ENCODE results near the gene NR2C1.
A peak's percentile ranks its signal among the peaks of the same experiment; 100 is the strongest.
"Not testable (repeated sequence)": the region's sequence is repeated elsewhere in the genome, so short reads cannot be mapped to it uniquely, and the experiment has no call there.

NR2C1 gene

DNA sequence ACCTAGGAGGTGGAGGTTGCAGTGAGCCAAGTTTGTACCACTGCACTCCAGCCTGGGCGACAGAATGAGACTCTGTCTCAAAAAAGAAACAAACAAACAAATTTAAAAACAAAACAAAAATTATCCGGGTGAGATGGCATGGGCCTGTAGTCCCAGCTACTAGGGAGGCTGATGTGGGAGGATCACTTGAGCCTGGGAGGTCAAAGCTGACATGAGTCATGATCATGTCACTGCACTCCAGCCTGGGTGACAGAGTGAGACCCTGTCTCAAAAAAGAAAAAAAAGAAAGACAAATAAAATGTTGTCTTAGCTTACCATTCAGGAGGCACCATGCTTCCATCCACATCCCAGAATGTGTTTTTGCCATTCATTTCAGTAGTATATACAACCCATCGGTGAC is 79.6 kb downstream of the NR2C1 start:
- H3K27me3 ChIP-seq (ENCODE audit: control insufficient read depth in 5 of 5, insufficient read depth in 4 of 5, low read length in 5 of 5); H3K4me3 ChIP-seq (ENCODE audit: low read depth in 1 of 5, low read length in 5 of 5); H3K27ac ChIP-seq (ENCODE audit: low read depth, low read length); H3K4me1 ChIP-seq (ENCODE audit: control insufficient read depth in 5 of 5, insufficient read depth in 5 of 5, low read length in 5 of 5); H3K9me3 ChIP-seq (ENCODE audit: control insufficient read depth in 5 of 5, low read length in 5 of 5); H3K9ac ChIP-seq (ENCODE audit: low read length in 5 of 5): not testable (repeated sequence)
- peaks cover 11 to 26% (median 14%) of the 10 kb centered on the region in 5 donors for H3K36me3 ChIP-seq (ENCODE audit: control insufficient read depth in 5 of 5, insufficient read depth in 5 of 5, low read length in 5 of 5)

DNA sequence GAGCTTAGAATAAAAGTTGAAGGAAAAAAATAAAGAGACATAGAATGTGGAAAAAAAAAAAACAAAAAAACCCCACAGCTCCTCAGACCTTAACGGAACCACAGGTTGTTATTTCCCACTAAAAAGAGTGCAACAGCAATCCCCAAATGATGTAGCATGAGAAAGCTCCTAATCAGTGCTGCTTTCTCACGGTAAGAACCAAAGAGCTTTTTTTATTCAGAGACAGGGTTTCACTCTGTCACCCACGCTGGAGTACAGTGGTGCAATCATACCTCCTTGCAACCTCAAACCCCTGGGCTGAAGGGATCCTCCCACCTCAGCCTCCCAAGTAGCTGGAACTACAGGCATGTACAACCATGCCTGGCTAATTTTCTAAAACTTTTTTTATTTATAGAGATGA is 83.2 kb downstream of the NR2C1 start:
- Histone ChIP-seq H3K9ac (ENCODE audit: low read length in 5 of 5) (peak overlapping the region in 1 of 5 donors; percentile 43), H3K9me3 (ENCODE audit: control insufficient read depth in 5 of 5, low read length in 5 of 5) (no peaks in the 10 kb centered on the region), H3K4me1 (ENCODE audit: control insufficient read depth in 5 of 5, insufficient read depth in 5 of 5, low read length in 5 of 5) (peaks cover 0 to 2% (median 0%) of the 10 kb centered on the region in 5 donors), H3K27me3 (ENCODE audit: control insufficient read depth in 5 of 5, insufficient read depth in 4 of 5, low read length in 5 of 5) (no peaks in the 10 kb centered on the region), H3K4me3 (ENCODE audit: low read depth in 1 of 5, low read length in 5 of 5) (no peak overlapping the region), H3K27ac (ENCODE audit: low read depth, low read length) (no peak overlapping the region), H3K36me3 (ENCODE audit: control insufficient read depth in 5 of 5, insufficient read depth in 5 of 5, low read length in 5 of 5) (peaks cover 12 to 24% (median 14%) of the 10 kb centered on the region in 5 donors)

DNA sequence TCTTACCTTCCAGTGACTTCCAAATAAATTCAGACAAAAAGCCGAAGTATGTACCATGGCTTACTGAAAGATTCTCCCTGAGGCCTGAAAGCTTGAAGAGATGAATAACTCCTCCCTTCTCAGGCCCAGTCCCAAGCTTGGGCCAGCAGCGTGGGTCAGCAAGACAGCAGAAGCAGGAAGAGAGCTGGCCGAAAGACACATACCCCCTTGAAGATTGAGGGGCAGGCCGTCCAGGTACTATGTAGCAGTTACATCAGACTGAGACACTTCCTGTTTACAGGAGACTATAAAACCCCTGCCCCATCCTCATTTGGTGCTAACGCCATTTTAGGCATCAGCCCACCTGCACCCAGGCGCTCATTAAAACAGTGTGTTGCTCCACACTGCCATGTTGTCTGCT is 84.9 kb downstream of the NR2C1 start:
- no peak overlapping the region for H3K9ac ChIP-seq (ENCODE audit: low read length in 5 of 5)
- no peak overlapping the region for H3K4me3 ChIP-seq (ENCODE audit: low read depth in 1 of 5, low read length in 5 of 5)
- H3K36me3 ChIP-seq (ENCODE audit: control insufficient read depth in 5 of 5, insufficient read depth in 5 of 5, low read length in 5 of 5) = peaks cover 8 to 22% (median 15%) of the 10 kb centered on the region in 5 donors
- H3K27ac ChIP-seq (ENCODE audit: low read depth, low read length) = no peak overlapping the region
- H3K27me3 ChIP-seq (ENCODE audit: control insufficient read depth in 5 of 5, insufficient read depth in 4 of 5, low read length in 5 of 5) = no peaks in the 10 kb centered on the region
- H3K9me3 ChIP-seq (ENCODE audit: control insufficient read depth in 5 of 5, low read length in 5 of 5) = no peaks in the 10 kb centered on the region
- H3K4me1 ChIP-seq (ENCODE audit: control insufficient read depth in 5 of 5, insufficient read depth in 5 of 5, low read length in 5 of 5) = peaks cover 0 to 2% (median 0%) of the 10 kb centered on the region in 5 donors

DNA sequence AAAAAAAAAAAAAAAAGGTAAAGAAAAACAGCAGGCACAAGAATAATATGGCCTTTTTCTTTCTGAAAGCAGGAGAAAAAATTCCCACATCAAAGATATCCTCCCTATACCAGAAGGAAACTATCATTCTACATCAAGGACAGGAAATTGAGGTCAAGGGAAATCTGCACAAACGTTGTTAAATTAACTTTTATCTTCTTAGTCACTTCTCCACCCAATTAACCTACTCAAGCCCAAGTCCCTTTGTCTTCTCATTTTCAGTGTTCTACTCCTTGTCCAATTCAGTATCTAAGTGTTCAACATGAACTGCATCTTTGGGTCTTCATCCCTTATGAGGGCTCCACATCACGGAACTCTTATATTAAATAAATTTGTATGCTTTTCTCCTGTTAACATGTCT is 85.6 kb downstream of the NR2C1 start:
- H3K27me3 ChIP-seq (ENCODE audit: control insufficient read depth in 5 of 5, insufficient read depth in 4 of 5, low read length in 5 of 5) = no peaks in the 10 kb centered on the region
- peaks cover 10 to 24% (median 16%) of the 10 kb centered on the region in 5 donors for H3K36me3 ChIP-seq (ENCODE audit: control insufficient read depth in 5 of 5, insufficient read depth in 5 of 5, low read length in 5 of 5)
- no peak overlapping the region for H3K9ac ChIP-seq (ENCODE audit: low read length in 5 of 5)
- H3K4me1 ChIP-seq (ENCODE audit: control insufficient read depth in 5 of 5, insufficient read depth in 5 of 5, low read length in 5 of 5) = peaks cover 0 to 2% (median 0%) of the 10 kb centered on the region in 5 donors
- no peak overlapping the region for H3K27ac ChIP-seq (ENCODE audit: low read depth, low read length)
- no peaks in the 10 kb centered on the region for H3K9me3 ChIP-seq (ENCODE audit: control insufficient read depth in 5 of 5, low read length in 5 of 5)
- no peak overlapping the region for H3K4me3 ChIP-seq (ENCODE audit: low read depth in 1 of 5, low read length in 5 of 5)

DNA sequence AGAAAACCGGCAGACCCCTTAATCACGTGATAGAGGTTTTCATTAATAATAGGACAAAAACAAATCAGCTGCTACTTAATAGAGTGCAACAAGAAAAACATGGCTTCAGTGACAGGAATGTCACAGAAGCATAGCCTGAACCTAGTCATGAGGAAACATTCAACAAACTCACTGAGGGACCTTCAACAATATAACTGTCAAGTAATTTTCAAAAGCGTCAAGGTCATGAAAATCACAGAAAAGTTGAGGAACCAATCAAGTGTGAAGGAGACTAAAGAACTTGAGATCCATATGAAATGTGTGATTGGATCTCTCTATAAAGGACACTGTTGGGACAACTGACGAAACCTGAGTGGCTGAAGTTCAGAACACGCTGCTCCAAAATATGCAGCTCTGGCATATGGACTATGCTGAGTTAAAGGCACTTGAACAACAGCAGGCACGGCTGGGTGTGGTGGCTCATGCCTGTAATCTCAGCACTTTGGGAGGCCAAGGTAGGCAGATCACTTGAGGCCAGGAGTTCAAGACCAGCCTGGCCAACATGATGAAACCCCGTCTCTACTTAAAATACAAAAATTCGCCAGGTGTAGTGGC is 86.2 kb downstream of the NR2C1 start:
- Histone ChIP-seq H3K9me3 (ENCODE audit: control insufficient read depth in 5 of 5, low read length in 5 of 5) (no peaks in the 10 kb centered on the region), H3K36me3 (ENCODE audit: control insufficient read depth in 5 of 5, insufficient read depth in 5 of 5, low read length in 5 of 5) (peaks cover 10 to 18% (median 11%) of the 10 kb centered on the region in 5 donors), H3K9ac (ENCODE audit: low read length in 5 of 5) (no peak overlapping the region), H3K4me1 (ENCODE audit: control insufficient read depth in 5 of 5, insufficient read depth in 5 of 5, low read length in 5 of 5) (peaks cover 0 to 2% (median 0%) of the 10 kb centered on the region in 5 donors), H3K27me3 (ENCODE audit: control insufficient read depth in 5 of 5, insufficient read depth in 4 of 5, low read length in 5 of 5) (no peaks in the 10 kb centered on the region), H3K27ac (ENCODE audit: low read depth, low read length) (no peak overlapping the region), H3K4me3 (ENCODE audit: low read depth in 1 of 5, low read length in 5 of 5) (no peak overlapping the region)

DNA sequence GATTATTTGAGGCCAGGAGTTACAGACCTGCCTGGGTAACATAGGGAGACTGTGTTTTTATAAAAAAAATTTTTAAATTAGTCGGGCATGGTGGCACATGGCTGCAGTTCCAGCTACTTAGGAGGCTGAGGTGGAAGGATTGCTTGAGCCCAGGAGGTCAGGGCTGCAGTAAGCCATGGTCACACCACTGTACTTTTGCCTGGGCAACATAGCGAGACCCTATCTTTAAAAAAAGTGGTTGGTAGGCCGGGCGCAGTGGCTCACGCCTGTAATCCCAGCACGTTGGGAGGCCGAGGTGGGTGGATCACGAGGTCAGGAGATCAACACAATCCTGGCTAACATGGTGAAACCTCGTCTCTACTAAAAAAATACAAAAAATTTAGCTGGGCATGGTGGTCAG is 88.3 kb downstream of the NR2C1 start:
- not testable (repeated sequence) for H3K27ac ChIP-seq (ENCODE audit: low read depth, low read length)

DNA sequence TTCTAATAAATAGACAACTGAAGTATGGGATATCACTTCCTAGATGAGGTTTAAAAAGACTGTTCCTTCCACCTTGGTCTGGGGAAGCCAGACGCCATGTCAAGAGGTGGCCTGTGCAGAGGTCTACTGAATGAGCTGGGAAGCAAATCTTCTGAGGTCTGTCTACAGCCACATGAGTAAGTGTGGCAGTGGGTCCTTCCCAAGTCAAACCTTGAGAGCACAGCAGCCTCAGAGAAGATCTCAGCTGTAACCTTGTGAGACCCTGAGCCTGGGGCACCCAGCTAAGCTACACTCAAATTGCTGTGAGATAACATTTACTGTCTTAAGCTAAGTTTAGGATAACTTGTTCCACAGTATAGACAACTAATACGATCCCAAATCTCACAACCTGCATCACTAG is 90.1 kb downstream of the NR2C1 start:
- H3K27me3 ChIP-seq (ENCODE audit: control insufficient read depth in 5 of 5, insufficient read depth in 4 of 5, low read length in 5 of 5) = no peaks in the 10 kb centered on the region
- H3K4me1 ChIP-seq (ENCODE audit: control insufficient read depth in 5 of 5, insufficient read depth in 5 of 5, low read length in 5 of 5) = no peaks in the 10 kb centered on the region
- H3K9me3 ChIP-seq (ENCODE audit: control insufficient read depth in 5 of 5, low read length in 5 of 5) = no peaks in the 10 kb centered on the region
- no peak overlapping the region for H3K27ac ChIP-seq (ENCODE audit: low read depth, low read length)
- H3K4me3 ChIP-seq (ENCODE audit: low read depth in 1 of 5, low read length in 5 of 5) = no peak overlapping the region
- peaks cover 5 to 11% (median 8%) of the 10 kb centered on the region in 5 donors for H3K36me3 ChIP-seq (ENCODE audit: control insufficient read depth in 5 of 5, insufficient read depth in 5 of 5, low read length in 5 of 5)
- H3K9ac ChIP-seq (ENCODE audit: low read length in 5 of 5) = no peak overlapping the region

More for the DNA sequence above, 88.3 kb downstream of the NR2C1 start:
- H3K9ac ChIP-seq (ENCODE audit: low read length in 5 of 5); H3K27me3 ChIP-seq (ENCODE audit: control insufficient read depth in 5 of 5, insufficient read depth in 4 of 5, low read length in 5 of 5); H3K4me3 ChIP-seq (ENCODE audit: low read depth in 1 of 5, low read length in 5 of 5); H3K4me1 ChIP-seq (ENCODE audit: control insufficient read depth in 5 of 5, insufficient read depth in 5 of 5, low read length in 5 of 5); H3K9me3 ChIP-seq (ENCODE audit: control insufficient read depth in 5 of 5, low read length in 5 of 5): not testable (repeated sequence)
- H3K36me3 ChIP-seq (ENCODE audit: control insufficient read depth in 5 of 5, insufficient read depth in 5 of 5, low read length in 5 of 5) = peaks cover 8 to 11% (median 10%) of the 10 kb centered on the region in 5 donors

DNA sequence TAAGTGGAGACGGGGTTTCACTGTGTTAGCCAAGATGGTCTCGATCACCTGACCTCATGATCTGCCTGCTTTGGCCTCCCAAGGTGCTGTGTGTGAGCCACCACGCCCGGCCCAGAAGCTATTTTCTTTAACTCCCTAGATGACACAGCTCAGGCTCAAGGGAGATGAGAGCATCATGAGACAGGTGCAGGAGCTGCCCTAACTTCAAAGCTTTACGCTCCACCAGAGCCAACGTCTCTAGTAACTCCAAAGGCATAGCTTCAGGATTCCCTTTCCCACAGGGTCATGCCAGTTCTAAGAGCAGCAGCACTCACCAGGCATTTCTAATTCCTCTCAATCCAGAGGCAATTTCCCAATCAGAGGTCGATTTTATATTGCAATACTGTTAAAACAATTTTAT is 91.0 kb downstream of the NR2C1 start:
- Histone ChIP-seq H3K4me3 (ENCODE audit: low read depth in 1 of 5, low read length in 5 of 5) (no peak overlapping the region), H3K9me3 (ENCODE audit: control insufficient read depth in 5 of 5, low read length in 5 of 5) (no peaks in the 10 kb centered on the region), H3K36me3 (ENCODE audit: control insufficient read depth in 5 of 5, insufficient read depth in 5 of 5, low read length in 5 of 5) (peaks cover 0 to 11% (median 8%) of the 10 kb centered on the region in 5 donors), H3K27ac (ENCODE audit: low read depth, low read length) (no peak overlapping the region), H3K4me1 (ENCODE audit: control insufficient read depth in 5 of 5, insufficient read depth in 5 of 5, low read length in 5 of 5) (no peaks in the 10 kb centered on the region), H3K27me3 (ENCODE audit: control insufficient read depth in 5 of 5, insufficient read depth in 4 of 5, low read length in 5 of 5) (no peaks in the 10 kb centered on the region), H3K9ac (ENCODE audit: low read length in 5 of 5) (no peak overlapping the region)

DNA sequence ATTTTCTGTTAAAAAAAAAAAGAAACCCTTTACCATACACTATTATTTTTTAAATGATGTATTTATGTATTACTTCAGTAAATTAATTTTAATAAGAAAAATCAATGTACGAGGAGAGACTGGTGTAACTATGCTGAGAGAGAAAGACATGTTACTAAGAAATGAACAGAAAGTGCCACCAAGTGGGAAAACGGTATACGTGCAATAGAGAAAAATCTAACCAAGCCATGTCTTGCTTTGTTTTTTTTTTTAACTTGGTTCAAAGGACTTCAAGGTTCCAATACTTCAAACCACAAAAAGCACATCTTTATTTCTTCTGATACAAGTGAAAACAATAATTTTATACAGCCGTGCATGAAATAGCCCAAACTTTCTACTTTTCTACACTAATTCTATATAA is 92.8 kb downstream of the NR2C1 start:
- no peak overlapping the region for H3K27ac ChIP-seq (ENCODE audit: low read depth, low read length)
- no peak overlapping the region for H3K9ac ChIP-seq (ENCODE audit: low read length in 5 of 5)
- peaks cover 0 to 11% (median 8%) of the 10 kb centered on the region in 5 donors for H3K36me3 ChIP-seq (ENCODE audit: control insufficient read depth in 5 of 5, insufficient read depth in 5 of 5, low read length in 5 of 5)
- H3K4me3 ChIP-seq (ENCODE audit: low read depth in 1 of 5, low read length in 5 of 5) = no peak overlapping the region
- no peaks in the 10 kb centered on the region for H3K27me3 ChIP-seq (ENCODE audit: control insufficient read depth in 5 of 5, insufficient read depth in 4 of 5, low read length in 5 of 5)
- H3K9me3 ChIP-seq (ENCODE audit: control insufficient read depth in 5 of 5, low read length in 5 of 5) = no peaks in the 10 kb centered on the region
- H3K4me1 ChIP-seq (ENCODE audit: control insufficient read depth in 5 of 5, insufficient read depth in 5 of 5, low read length in 5 of 5) = no peaks in the 10 kb centered on the region

DNA sequence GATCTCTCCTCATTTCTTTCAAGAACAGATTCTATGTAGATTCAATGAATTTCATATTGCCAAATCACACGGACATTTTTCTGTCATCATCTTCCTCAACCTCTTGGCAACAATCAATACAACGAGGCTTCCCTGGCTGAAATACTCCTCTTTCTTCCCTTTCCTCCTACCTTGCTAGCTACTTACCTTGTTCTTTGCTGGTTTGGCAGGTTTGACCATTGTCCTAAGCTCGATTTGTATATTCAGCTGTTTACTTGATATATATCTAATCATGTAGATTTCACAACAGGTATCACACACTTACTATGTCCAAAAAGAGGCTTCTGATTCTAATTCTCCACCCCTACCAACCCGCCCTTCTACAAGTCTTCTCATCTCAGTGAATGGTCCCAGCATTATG is 93.5 kb downstream of the NR2C1 start:
- Histone ChIP-seq H3K36me3 (ENCODE audit: control insufficient read depth in 5 of 5, insufficient read depth in 5 of 5, low read length in 5 of 5) (peaks cover 0 to 11% (median 8%) of the 10 kb centered on the region in 5 donors), H3K27me3 (ENCODE audit: control insufficient read depth in 5 of 5, insufficient read depth in 4 of 5, low read length in 5 of 5) (no peaks in the 10 kb centered on the region), H3K4me1 (ENCODE audit: control insufficient read depth in 5 of 5, insufficient read depth in 5 of 5, low read length in 5 of 5) (no peaks in the 10 kb centered on the region), H3K27ac (ENCODE audit: low read depth, low read length) (no peak overlapping the region), H3K9ac (ENCODE audit: low read length in 5 of 5) (no peak overlapping the region), H3K9me3 (ENCODE audit: control insufficient read depth in 5 of 5, low read length in 5 of 5) (no peaks in the 10 kb centered on the region), H3K4me3 (ENCODE audit: low read depth in 1 of 5, low read length in 5 of 5) (no peak overlapping the region)
